GM18526 (cell line): ENCODE data around the gene TMC2.

Experiments used
- POLR2A ChIP-seq: IDR thresholded peaks from 3 replicates; pipeline ENCODE4 v1.6.1; 2011; ENCODE audit not compliant: insufficient read length; ENCODE audit errors: extremely low read depth

The TMC2 gene

DNA sequence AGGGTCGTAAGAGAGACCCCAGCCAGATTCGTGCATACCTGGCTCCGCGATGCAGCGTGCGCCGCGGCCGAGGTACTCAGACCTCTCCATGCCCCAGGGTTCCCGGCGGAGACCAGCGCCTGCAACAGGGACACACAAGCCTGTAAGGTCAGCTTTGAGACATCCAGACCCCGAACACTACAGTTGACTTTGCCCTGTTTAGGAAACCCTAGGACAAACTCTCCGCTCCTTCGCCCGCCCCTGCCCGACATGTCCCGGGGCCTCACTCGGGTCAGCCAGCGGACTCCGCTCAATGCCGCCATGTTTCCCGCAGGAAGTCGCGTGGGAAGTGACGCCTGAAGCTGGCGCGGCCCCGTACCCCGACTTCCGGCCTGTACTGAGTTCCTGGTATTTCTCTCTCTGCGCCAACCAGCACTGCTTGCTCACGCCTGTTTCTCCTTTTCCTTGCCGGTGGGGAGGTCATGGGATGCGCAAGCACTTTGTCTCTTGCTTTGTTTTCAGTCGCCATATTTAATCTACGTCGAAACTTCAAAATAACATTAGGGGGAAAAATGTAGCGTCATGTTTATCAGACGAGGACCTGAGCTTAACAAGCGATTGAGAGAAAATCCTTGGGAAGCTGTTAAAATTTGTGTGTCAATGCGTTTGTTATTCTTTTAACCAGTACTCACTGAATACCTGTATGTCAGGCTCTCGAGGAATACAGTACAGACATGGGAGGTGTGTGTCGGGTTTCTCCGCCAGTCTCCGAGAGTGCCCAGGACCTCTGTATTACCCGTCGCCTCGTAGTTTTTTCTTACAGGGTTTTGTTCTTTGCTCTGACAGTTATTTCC, 127.7 kb downstream of the TMC2 start, which contains the start of gene IDH3B:
Gene IDH3B (minus strand): TSS at position 330 of the 833 bp plus-strand sequence. CDS start 28 bp downstream, at position 302.
- TF ChIP-seq POLR2A, result peak; percentile 90

DNA sequence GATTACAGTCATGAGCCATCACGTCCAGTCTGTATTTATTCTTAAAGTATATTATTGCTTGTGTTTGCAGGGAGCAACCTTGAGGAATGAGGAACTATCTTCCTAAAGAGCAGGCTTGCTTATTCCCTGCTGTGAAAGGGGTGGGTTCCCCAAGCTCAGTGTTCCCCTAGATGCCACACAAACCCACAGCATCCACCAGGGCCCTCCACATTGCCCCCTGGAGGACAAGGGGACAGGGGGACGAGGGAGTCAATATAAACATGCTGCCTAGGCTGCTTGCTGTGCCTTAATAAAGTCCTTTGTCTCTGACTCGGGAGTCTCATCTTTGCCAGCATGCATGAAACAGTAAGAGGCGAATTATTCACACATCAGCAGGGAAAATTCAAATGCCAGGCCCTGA, 135.6 kb downstream of the TMC2 start:
- no peak for TF ChIP-seq POLR2A

DNA sequence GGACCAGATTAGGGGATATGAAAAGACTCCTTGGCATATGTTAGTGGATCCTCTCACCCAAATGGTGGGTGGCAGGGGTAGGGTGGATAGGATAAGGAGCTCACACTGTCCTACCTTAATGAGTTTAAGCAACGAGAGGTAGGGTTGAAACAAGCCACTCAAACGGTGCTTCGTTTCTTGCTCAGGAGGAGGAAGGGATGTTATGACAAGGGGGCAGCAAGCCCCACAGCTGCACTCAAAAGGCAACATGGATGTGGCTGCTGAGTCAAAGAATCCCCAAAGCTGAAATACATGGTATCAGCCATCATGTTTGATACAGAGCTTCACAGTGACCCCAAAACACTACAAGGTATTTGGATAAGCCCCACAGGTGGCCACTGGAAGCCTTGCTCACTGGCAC, 136.1 kb downstream of the TMC2 start:
- no peak for TF ChIP-seq POLR2A

DNA sequence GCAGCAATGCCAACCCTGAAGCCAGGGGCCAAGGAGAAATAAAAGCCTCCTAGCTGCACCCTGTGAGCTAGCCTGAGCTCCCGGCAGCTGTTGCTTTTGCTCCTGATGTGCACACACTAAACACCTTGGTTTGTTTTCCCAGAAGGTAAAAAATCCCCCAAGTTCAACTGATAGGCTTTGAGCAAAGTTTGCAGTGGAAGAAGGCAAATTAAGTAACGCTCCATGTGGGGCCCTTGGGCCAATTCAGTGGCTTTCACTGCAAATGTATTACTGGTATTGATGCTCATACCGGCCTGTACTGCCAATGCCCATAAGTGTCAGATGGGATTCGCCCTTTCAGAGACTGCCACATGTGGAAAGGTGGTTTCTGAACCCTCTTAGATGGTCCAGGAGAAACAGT, 137.1 kb downstream of the TMC2 start:
- TF ChIP-seq POLR2A, result no peak

DNA sequence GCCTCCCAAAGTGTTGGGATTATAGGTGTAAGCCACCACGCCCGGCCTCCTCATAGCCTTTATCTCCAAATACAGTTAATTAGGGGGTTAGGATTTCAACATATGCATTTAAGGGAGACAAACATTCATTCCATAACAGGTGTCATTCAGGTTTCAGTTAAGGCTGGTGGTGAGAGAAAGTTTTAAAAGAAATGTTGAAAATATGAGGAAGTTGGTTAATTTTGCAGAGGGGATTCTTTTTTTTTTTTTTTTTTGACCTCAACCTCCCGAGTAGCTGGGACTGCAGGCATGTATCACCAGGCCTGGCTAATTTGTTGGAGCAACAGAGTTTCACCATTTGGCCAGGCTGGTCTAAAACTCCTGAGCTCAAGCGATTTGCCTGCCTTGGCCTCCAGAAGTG, 143.7 kb downstream of the TMC2 start:
- TF ChIP-seq POLR2A, result no peak

GRCh38 chr20:2687514-2687913, 151.1 kb downstream of the TMC2 start:
- TF ChIP-seq POLR2A, result no peak

DNA sequence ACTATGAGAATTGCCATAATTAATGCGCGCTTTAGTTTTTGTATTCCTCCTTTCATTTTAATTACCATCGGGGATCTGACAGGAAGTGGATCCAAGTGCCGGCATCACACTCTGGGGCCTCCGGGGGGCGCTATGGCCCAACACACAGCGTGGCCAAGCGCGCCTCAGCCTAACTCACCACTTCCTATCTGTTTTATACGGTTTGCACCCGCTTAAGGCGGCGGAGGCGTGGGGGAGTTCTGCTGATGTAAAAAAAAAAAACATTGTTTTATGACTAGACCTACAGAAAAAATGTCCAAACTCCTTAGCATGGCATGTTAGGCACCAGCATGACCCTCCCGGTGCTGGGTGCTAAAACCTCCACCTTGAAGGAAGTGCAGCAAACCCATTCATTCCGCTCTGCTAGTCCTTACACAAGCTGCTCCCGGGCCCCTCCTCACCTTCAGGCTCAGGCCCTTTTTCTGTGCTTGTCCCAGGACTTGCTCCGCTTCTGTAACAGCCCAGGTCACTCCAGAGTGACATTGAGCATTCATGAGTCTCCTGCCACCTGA, 151.7 kb downstream of the TMC2 start:
- no peak for TF ChIP-seq POLR2A

DNA sequence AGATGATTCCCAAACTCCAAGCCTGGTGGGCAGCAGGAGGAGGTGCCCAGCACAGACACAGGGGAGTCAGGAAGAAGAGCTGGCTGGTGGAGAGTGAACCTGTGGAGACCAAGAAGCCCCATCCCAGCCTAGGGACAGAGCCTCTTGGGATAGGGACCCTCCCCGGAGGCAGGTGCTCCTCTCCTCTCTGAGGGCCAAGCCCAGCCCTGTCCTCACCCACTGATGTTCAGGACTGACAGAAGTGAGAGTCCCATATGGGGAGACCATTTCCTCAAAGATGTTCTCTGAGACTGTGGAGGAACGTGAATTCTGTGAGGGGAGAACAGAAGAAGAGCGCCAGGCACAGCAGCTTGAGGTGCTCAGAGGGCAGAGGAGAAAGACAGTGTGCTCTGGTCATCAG, 153.8 kb downstream of the TMC2 start:
- TF ChIP-seq POLR2A, result no peak

DNA sequence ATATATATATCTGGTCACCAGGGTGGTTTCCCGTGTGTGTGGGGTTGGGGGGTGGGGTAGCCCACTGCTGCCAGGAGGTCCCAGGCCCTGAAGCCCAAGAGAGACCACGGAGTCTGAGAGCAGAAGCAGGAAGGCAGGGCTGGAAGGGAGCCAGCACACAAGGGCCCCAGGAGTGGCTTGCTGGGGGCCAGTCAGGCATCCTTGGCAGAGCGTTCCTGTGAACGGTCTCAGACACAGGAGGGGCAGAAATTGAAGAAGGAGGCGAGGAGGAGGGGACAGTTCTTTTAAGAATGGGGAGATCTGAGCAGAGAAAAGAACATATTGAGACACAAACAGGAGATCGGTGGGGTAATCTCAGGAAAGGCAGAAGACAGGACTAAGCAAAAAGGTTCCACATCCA, 154.3 kb downstream of the TMC2 start:
- TF ChIP-seq POLR2A, result no peak

- no peak for TF ChIP-seq POLR2A
Measured at GRCh38 chr20:2691127-2691526, 154.8 kb downstream of the TMC2 start.
